CD14-positive monocyte (primary cell): Measurements from ENCODE around the gene TNXB. TPM values are rescaled to one million over a fixed set of nuclear protein-coding genes. Genes with fewer than 3 reads are reported as not detected.
"Not testable (repeated sequence)": the region's sequence is repeated elsewhere in the genome, so short reads cannot be mapped to it uniquely, and the experiment has no call there.

Experiments
- DNase-seq, 3 donors: peaks; one replicate each; pipeline ENCODE4 v3.0.0-alpha.2; 2011 to 2022
- H2AFZ ChIP-seq: 2 replicates; pipeline ENCODE4 v1.6.0; 2012; ENCODE audit warnings: mild to moderate bottlenecking, low read depth, low read length, inconsistent platforms; ENCODE audit not compliant: insufficient read depth, poor library complexity, severe bottlenecking
- H3K27ac ChIP-seq, 2 donors: 1 replicate in 1 of 2; 2 replicates in 1 of 2; pipeline ENCODE4 v1.5.1; 2012 to 2013; ENCODE audit warnings: low read length in 2 of 2, control low read depth in 1 of 2, inconsistent platforms in 1 of 2, low read depth in 1 of 2, mild to moderate bottlenecking in 1 of 2
- H3K27me3 ChIP-seq, 2 donors: one replicate each; pipeline versions ENCODE4 v1.6.0 to v1.6.1; 2011 to 2013; ENCODE audit warnings: low read length in 2 of 2; ENCODE audit not compliant: control insufficient read depth in 2 of 2, insufficient read depth in 2 of 2
- H3K36me3 ChIP-seq, 2 donors: replicated peaks in 1 of 2; 1 replicate in 1 of 2; 2 replicates in 1 of 2; pipeline versions ENCODE4 v1.5.1 to v1.6.1; 2012 to 2013; ENCODE audit warnings: low read length in 2 of 2, control low read depth in 1 of 2, inconsistent platforms in 1 of 2, mild to moderate bottlenecking in 1 of 2; ENCODE audit not compliant: insufficient read depth in 2 of 2, control insufficient read depth in 1 of 2
- H3K4me1 ChIP-seq, 2 donors: 1 replicate in 1 of 2; 2 replicates in 1 of 2; pipeline versions ENCODE4 v1.5.1 to v1.6.1; 2012 to 2013; ENCODE audit warnings: low read length in 2 of 2, control low read depth in 1 of 2, inconsistent platforms in 1 of 2, mild to moderate bottlenecking in 1 of 2, moderate library complexity in 1 of 2; ENCODE audit not compliant: insufficient read depth in 2 of 2, control insufficient read depth in 1 of 2
- H3K4me2 ChIP-seq: replicated peaks from 2 replicates; pipeline ENCODE3; 2012; ENCODE audit warnings: low read length, moderate library complexity, mild to moderate bottlenecking; ENCODE audit not compliant: poor library complexity, severe bottlenecking; ENCODE audit errors: extremely low read depth
- H3K4me3 ChIP-seq, 3 experiments: fragments of 200-600 bp in 1 of 3; sonication (generic) in 1 of 3; replicated peaks in 1 of 3; 1 replicate in 2 of 3; 2 replicates in 1 of 3; pipeline ENCODE4 v1.5.1; 2011 to 2013; ENCODE audit warnings: low read length in 3 of 3, mild to moderate bottlenecking in 3 of 3, control low read depth in 2 of 3, low read depth in 2 of 3, inconsistent platforms in 1 of 3, moderate library complexity in 1 of 3
- H3K79me2 ChIP-seq: 2 replicates; pipeline ENCODE4 v1.6.0; 2012; ENCODE audit warnings: mild to moderate bottlenecking, control low read depth, inconsistent platforms, low read length, moderate library complexity; ENCODE audit not compliant: insufficient read depth
- H3K9ac ChIP-seq: 2 replicates; pipeline ENCODE4 v1.6.0; 2017; ENCODE audit warnings: low read length, mild to moderate bottlenecking; ENCODE audit not compliant: insufficient read depth, poor library complexity, severe bottlenecking
- H3K9me3 ChIP-seq, 2 donors: replicated peaks in 1 of 2; 1 replicate in 1 of 2; 2 replicates in 1 of 2; pipeline versions ENCODE4 v1.5.1 to v1.6.1; 2012 to 2013; ENCODE audit warnings: low read length in 2 of 2, control low read depth in 1 of 2; ENCODE audit not compliant: control insufficient read depth in 1 of 2, insufficient read depth in 1 of 2
- H4K20me1 ChIP-seq: 2 replicates; pipeline ENCODE4 v1.6.0; 2012; ENCODE audit warnings: mild to moderate bottlenecking, low read length, control low read depth, moderate library complexity; ENCODE audit not compliant: insufficient read depth
- H3K27ac Mint-ChIP-seq, 7 donors: one replicate each; pipeline ENCODE4 v1.8.0; 2020; ENCODE audit warnings: mild to moderate bottlenecking in 7 of 7, mixed read lengths in 7 of 7, moderate library complexity in 6 of 7, inconsistent platforms in 2 of 7
- H3K27me3 Mint-ChIP-seq, 3 donors: one replicate each; pipeline ENCODE4 v1.8.0; 2021 to 2022; ENCODE audit warnings: low read depth in 3 of 3, mild to moderate bottlenecking in 3 of 3, mixed read lengths in 3 of 3, moderate library complexity in 3 of 3, inconsistent platforms in 1 of 3
- H3K36me3 Mint-ChIP-seq, 2 donors: one replicate each; pipeline ENCODE4 v1.8.0; 2020; ENCODE audit warnings: mixed read lengths in 2 of 2, inconsistent platforms in 1 of 2, mild to moderate bottlenecking in 1 of 2
- H3K4me1 Mint-ChIP-seq: one replicate; pipeline ENCODE4 v1.8.0; 2020; ENCODE audit warnings: mild to moderate bottlenecking, mixed read lengths
- H3K4me3 Mint-ChIP-seq, 2 donors: one replicate each; pipeline ENCODE4 v1.8.0; 2020; ENCODE audit warnings: mild to moderate bottlenecking in 2 of 2, mixed read lengths in 2 of 2, moderate library complexity in 1 of 2
- H3K9me3 Mint-ChIP-seq, 7 donors: one replicate each; pipeline ENCODE4 v1.8.0; 2020 to 2022; ENCODE audit warnings: mixed read lengths in 7 of 7, mild to moderate bottlenecking in 6 of 7, moderate library complexity in 6 of 7, inconsistent platforms in 2 of 7
- CTCF ChIP-seq: fragments of 200-600 bp; IDR thresholded peaks from one replicate; pipeline ENCODE4 v1.8.0; 2022; ENCODE audit warnings: antibody characterized with exemption, mild to moderate bottlenecking
- WGBS: methylation state at CpG from one replicate; pipeline ENCODE4 v1.1.5; 2013; ENCODE audit warnings: missing lambda C conversion rate; ENCODE audit not compliant: insufficient coverage; 5-methylcytosine and 5-hydroxymethylcytosine counted together
- intact Hi-C, 2 donors: fragments of 100-400 bp; cut with micrococcal nuclease; formaldehyde crosslinking; loops; one replicate each; pipeline versions ENCODE4 v1.15.0 to v1.15.1; 2023
- polyA plus RNA-seq, 3 donors: library from polyadenylated mRNA; depleted of rRNA in 1 of 3; unstranded in 2 of 3; stranded (reverse) in 1 of 3; fragments of 300-500 nt in 2 of 3; fragments of >200 nt in 1 of 3; fragmentation: Illumina TruSeq in 2 of 3; gene quantifications; 1 replicate in 2 of 3; 2 replicates in 1 of 3; pipeline ENCODE4 v1.2.3, GENCODE V29; 2012 to 2021

TNXB gene
- polyA plus RNA-seq, 3 donors = 1.2 TPM; not detected in 2

DNA sequence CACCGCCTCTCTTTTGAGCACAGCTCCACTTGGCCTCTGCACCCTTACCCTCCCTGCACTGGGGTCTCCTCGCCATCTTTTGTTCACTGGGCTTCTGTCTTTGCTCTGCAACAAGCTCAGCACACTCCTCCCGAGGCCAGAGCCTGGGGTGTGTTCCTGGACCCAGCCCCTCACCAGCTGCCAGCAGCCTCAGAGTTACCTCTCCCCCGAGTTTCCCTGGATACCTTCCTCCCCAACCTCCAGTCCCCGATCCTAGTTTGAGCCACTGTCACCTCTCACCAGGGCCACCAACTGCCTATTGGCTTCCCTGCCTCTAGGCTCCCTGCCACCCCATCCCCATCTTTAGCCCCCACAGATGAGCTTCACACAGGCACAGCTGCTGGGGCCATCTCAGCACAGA lies 58.6 kb downstream of the TNXB start:
- H3K27me3 ChIP-seq = no peaks in the 10 kb centered on the region
- peaks cover 4% of the 10 kb centered on the region for H3K4me1 Mint-ChIP-seq
- WGBS = 74% methylated on average over 4 of the region's 5 CpGs
- intact Hi-C loops = no loop called here
- H3K27ac Mint-ChIP-seq = no peak overlapping the region
- H3K36me3 Mint-ChIP-seq = no peaks in the 10 kb centered on the region
- no peak overlapping the region for H3K4me2 ChIP-seq
- no peaks in the 10 kb centered on the region for H3K9me3 Mint-ChIP-seq
- no peaks in the 10 kb centered on the region for H3K4me1 ChIP-seq
- H2AFZ ChIP-seq = no peak overlapping the region
- no peak overlapping the region for H3K9ac ChIP-seq
- no peak overlapping the region for H3K27ac ChIP-seq
- no peaks in the 10 kb centered on the region for H3K36me3 ChIP-seq
- H3K27me3 Mint-ChIP-seq = peaks cover 2 to 7% (median 5%) of the 10 kb centered on the region in 3 donors
- no peaks in the 10 kb centered on the region for H3K79me2 ChIP-seq
- no peak for TF ChIP-seq CTCF
- no peaks in the 10 kb centered on the region for H3K9me3 ChIP-seq
- no peaks in the 10 kb centered on the region for H4K20me1 ChIP-seq
- H3K4me3 Mint-ChIP-seq = no peak overlapping the region
- no peak overlapping the region for H3K4me3 ChIP-seq
- DNase-seq = no peak

GRCh38 chr6:32049736-32050135 lies 59.4 kb downstream of the TNXB start:
- H3K4me2 ChIP-seq, H3K27me3 Mint-ChIP-seq, H3K36me3 Mint-ChIP-seq, H3K9me3 ChIP-seq, H3K9me3 Mint-ChIP-seq, H3K27me3 ChIP-seq, H3K9ac ChIP-seq, H3K4me3 Mint-ChIP-seq, H3K27ac Mint-ChIP-seq, H3K4me3 ChIP-seq, H3K36me3 ChIP-seq, H3K27ac ChIP-seq, H3K4me1 Mint-ChIP-seq, H3K79me2 ChIP-seq, H2AFZ ChIP-seq, H3K4me1 ChIP-seq, intact Hi-C loops, H4K20me1 ChIP-seq, DNase-seq: not testable (repeated sequence)
- 100% methylated on average over 1 of the region's 11 CpGs for WGBS

DNA sequence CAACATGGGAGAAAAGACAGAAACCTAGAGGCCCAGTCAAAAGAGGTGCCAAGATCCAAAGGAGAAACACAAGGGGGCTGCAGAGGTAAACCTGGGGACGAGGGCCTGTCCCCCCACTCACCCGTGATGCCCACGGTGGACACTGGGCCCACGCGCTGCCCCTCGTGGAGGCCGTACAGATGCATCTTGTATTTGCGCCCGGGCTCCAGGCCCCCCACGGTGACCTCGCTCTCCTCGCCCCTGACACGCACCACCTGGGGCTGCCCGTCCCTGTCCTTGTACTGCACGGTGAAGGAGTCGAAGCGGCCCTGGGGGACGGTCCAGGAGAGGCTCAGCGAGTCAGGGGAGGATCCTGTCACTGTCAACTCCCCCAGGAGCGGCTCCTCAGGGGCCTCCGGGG lies 60.0 kb downstream of the TNXB start:
- H3K4me3 ChIP-seq, H3K27me3 ChIP-seq, H3K36me3 ChIP-seq, DNase-seq, H3K79me2 ChIP-seq, H3K9me3 ChIP-seq, H3K9me3 Mint-ChIP-seq, H3K4me1 Mint-ChIP-seq, H4K20me1 ChIP-seq, H3K36me3 Mint-ChIP-seq, H3K4me2 ChIP-seq, intact Hi-C loops, H2AFZ ChIP-seq, H3K9ac ChIP-seq, H3K27ac Mint-ChIP-seq, H3K4me1 ChIP-seq, H3K27ac ChIP-seq, H3K27me3 Mint-ChIP-seq, H3K4me3 Mint-ChIP-seq: not testable (repeated sequence)
- 96% methylated on average over 7 of the region's 21 CpGs for WGBS
